Left cardiac atrium (tissue), 4 donors: ENCODE data around the gene SDHA. TPM values are rescaled to one million over a fixed set of nuclear protein-coding genes. Genes with fewer than 3 reads are reported as not detected.
A peak's percentile ranks its signal among the peaks of the same experiment; 100 is the strongest.

ENCODE experiments used
- ATAC-seq, 2 donors: fragments of 200-7000 bp; cut with Tn5 transposase; one replicate each; pipeline ENCODE4 v1.9.1; 2020; ENCODE audit warnings: mild to moderate bottlenecking in 2 of 2, moderate library complexity in 2 of 2
- DNase-seq: peaks from one replicate; pipeline ENCODE4 v3.0.0-alpha.2; 2020
- intact Hi-C, 2 donors: fragments of 100-400 bp; cut with DNase I; formaldehyde crosslinking; loops; one replicate each; pipeline versions ENCODE4 v1.14.1 to v1.15.1; 2022 to 2023
- total RNA-seq, 2 donors: library from RNA; stranded (reverse); fragmentation: NEBNext Ultra II Directional; extraction: Animal tissue kit (Norgen Biotek cat#: 25700); gene quantifications; one replicate each; pipeline ENCODE4 v1.2.1, GENCODE V29; 2021
- donor health status: DM: no; HTN: yes; CAD: no.
- donor health status: DM: no; HTN: yes; CAD: no; lungs with severe emphysema.
- donor health status: DM: yes; HTN: yes; CAD: no.
- donor health status: Dilated cardiomyopathy.

Gene SDHA
- total RNA-seq, 2 donors from 2014 or later: 395 to 449 TPM

GRCh38 chr5:184471-184870 lies 33.6 kb upstream of the SDHA start:
- intact Hi-C loops: no loop called here
- no peak for ATAC-seq
- DNase-seq: peak; percentile 5

GRCh38 chr5:185095-186070 lies 32.7 kb upstream of the SDHA start:
- intact Hi-C loops: no loop called here
- ATAC-seq (no peak), DNase-seq (peak; percentile 21)

GRCh38 chr5:186091-187041 lies 31.8 kb upstream of the SDHA start:
- ATAC-seq (no peak), DNase-seq (peak; percentile 13)
- intact Hi-C loops: no loop called here

- intact Hi-C loops: no loop called here
- DNase-seq: peak; percentile 22
- ATAC-seq: no peak
These were observed 31.1 kb upstream of the SDHA start for GRCh38 chr5:187042-187431.

GRCh38 chr5:187617-188451 lies 30.3 kb upstream of the SDHA start:
- DNase-seq: peak; percentile 25
- no peak for ATAC-seq
- intact Hi-C loops: no loop called here

GRCh38 chr5:188488-189481 lies 29.3 kb upstream of the SDHA start:
- DNase-seq (peak; percentile 91), ATAC-seq (peak; percentile 71 to 78)
- intact Hi-C loops: no loop called here

- no peak for DNase-seq
- intact Hi-C loops: no loop called here
- ATAC-seq: no peak
These were observed 28.6 kb upstream of the SDHA start for GRCh38 chr5:189486-189885.

- intact Hi-C loops: no loop called here
- DNase-seq: no peak
- ATAC-seq: no peak
These were observed 28.1 kb upstream of the SDHA start for GRCh38 chr5:189976-190365.

- DNase-seq: no peak
- peak in 1 of 2 donors; percentile 4 for ATAC-seq
- intact Hi-C loops: no loop called here
These were observed 27.6 kb upstream of the SDHA start for GRCh38 chr5:190366-191035.

- DNase-seq (peak; percentile 71), ATAC-seq (peak; percentile 66 to 73)
- intact Hi-C loops: no loop called here
These were observed 26.8 kb upstream of the SDHA start, which contains the start of gene LRRC14B for GRCh38 chr5:191036-191948. LRRC14B (plus strand) TSS chr5:191495; CDS start chr5:191539, 44 bp downstream.

GRCh38 chr5:191949-192690 lies 26.0 kb upstream of the SDHA start:
- ATAC-seq (no peak), DNase-seq (no peak)
- intact Hi-C loops: no loop called here

- DNase-seq (no peak), ATAC-seq (no peak)
- intact Hi-C loops: no loop called here
These were observed 25.5 kb upstream of the SDHA start for GRCh38 chr5:192691-192969.

- DNase-seq: no peak
- intact Hi-C loops: no loop called here
- ATAC-seq: no peak
These were observed 24.9 kb upstream of the SDHA start for GRCh38 chr5:192970-193831.

- ATAC-seq (peak in 1 of 2 donors; percentile 32), DNase-seq (no peak)
- intact Hi-C loops: no loop called here
These were observed 24.0 kb upstream of the SDHA start for GRCh38 chr5:194102-194501.
